Neural crest cell (in vitro differentiated cells): ENCODE measurements around the gene TPX2. TPM values are rescaled to one million over a fixed set of nuclear protein-coding genes. Genes with fewer than 3 reads are reported as not detected.

ENCODE experiments used
- DNase-seq: peaks from one replicate; pipeline ENCODE4 v3.0.0; 2021; ENCODE audit warnings: low read depth, mixed read lengths, low spot score
- H3K27ac Mint-ChIP-seq: one replicate; pipeline ENCODE4 v1.8.0; 2021; ENCODE audit warnings: mild to moderate bottlenecking, mixed read lengths; ENCODE audit not compliant: unreplicated experiment
- H3K27me3 Mint-ChIP-seq: 2 replicates; pipeline ENCODE4 v1.8.0; 2021; ENCODE audit warnings: low read depth, mild to moderate bottlenecking, mixed read lengths
- H3K36me3 Mint-ChIP-seq: 2 replicates; pipeline ENCODE4 v1.8.0; 2021; ENCODE audit warnings: low read depth, mild to moderate bottlenecking, mixed read lengths
- H3K4me1 Mint-ChIP-seq: 2 replicates; pipeline ENCODE4 v1.8.0; 2021; ENCODE audit warnings: mixed read lengths
- H3K4me3 Mint-ChIP-seq: one replicate; pipeline ENCODE4 v1.8.0; 2021; ENCODE audit warnings: mild to moderate bottlenecking, mixed read lengths
- H3K9me3 Mint-ChIP-seq: 2 replicates; pipeline ENCODE4 v1.8.0; 2021; ENCODE audit warnings: mixed read lengths
- total RNA-seq: library from RNA; stranded (reverse); gene quantifications from 2 replicates; pipeline ENCODE4 v1.2.1, GENCODE V29; 2021
- TF ChIP-seq, protein P1 (sequence below): fragments of 200-600 bp; sonication (generic); conservative IDR thresholded peaks from 2 replicates; pipeline ENCODE4 v1.5.0; 2021; ENCODE audit warnings: antibody characterized with exemption, mild to moderate bottlenecking

The TPX2 gene
- total RNA-seq, 1 donor from 2014 or later, result 208 TPM

DNA sequence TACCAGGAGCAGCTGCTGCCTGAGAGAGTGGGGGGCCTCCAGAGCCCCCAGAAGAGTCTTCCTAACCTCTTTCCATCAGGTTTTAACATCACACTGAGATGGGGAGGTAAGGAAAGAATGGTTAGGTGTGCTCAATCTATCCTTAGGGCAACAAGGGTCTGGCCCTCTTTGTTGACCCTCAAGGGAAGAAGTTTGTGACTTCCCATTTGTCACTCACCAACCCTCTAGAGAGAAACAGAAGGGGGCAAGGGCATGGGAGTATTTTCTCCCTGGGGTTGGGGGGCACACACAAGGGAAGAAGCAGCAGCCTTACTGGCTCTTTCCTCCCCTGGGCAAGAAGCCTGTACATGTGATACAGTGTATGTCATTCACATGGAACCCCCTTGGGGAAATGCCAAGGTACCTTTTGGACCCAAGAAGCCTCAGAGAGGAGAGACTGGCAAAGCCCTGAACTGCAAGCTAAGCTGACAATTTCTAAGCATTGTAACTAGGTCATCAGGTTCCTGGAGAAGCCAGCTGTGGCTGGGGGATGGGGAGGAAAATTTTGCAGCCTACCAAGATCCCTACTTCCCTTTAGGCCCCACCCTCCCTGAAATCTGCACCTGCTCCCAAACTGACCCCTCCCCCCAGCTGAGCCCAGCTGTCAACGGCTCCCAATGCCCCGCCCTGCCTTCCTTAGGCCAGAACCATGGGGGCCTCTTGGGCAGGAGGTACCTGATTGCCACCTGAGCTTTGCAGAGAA is 30.9 kb upstream of the TPX2 start:
- H3K27me3 Mint-ChIP-seq, result no peaks in the 10 kb centered on the region
- H3K4me3 Mint-ChIP-seq, result no peak overlapping the region
- H3K4me1 Mint-ChIP-seq, result peaks cover 24% of the 10 kb centered on the region
- H3K9me3 Mint-ChIP-seq, result no peaks in the 10 kb centered on the region
- peak overlapping the region; percentile 19 for H3K27ac Mint-ChIP-seq
- H3K36me3 Mint-ChIP-seq, result peaks cover 13% of the 10 kb centered on the region
- no peak for DNase-seq
- TF ChIP-seq, protein P1, sequence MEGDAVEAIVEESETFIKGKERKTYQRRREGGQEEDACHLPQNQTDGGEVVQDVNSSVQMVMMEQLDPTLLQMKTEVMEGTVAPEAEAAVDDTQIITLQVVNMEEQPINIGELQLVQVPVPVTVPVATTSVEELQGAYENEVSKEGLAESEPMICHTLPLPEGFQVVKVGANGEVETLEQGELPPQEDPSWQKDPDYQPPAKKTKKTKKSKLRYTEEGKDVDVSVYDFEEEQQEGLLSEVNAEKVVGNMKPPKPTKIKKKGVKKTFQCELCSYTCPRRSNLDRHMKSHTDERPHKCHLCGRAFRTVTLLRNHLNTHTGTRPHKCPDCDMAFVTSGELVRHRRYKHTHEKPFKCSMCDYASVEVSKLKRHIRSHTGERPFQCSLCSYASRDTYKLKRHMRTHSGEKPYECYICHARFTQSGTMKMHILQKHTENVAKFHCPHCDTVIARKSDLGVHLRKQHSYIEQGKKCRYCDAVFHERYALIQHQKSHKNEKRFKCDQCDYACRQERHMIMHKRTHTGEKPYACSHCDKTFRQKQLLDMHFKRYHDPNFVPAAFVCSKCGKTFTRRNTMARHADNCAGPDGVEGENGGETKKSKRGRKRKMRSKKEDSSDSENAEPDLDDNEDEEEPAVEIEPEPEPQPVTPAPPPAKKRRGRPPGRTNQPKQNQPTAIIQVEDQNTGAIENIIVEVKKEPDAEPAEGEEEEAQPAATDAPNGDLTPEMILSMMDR, result no peak

DNA sequence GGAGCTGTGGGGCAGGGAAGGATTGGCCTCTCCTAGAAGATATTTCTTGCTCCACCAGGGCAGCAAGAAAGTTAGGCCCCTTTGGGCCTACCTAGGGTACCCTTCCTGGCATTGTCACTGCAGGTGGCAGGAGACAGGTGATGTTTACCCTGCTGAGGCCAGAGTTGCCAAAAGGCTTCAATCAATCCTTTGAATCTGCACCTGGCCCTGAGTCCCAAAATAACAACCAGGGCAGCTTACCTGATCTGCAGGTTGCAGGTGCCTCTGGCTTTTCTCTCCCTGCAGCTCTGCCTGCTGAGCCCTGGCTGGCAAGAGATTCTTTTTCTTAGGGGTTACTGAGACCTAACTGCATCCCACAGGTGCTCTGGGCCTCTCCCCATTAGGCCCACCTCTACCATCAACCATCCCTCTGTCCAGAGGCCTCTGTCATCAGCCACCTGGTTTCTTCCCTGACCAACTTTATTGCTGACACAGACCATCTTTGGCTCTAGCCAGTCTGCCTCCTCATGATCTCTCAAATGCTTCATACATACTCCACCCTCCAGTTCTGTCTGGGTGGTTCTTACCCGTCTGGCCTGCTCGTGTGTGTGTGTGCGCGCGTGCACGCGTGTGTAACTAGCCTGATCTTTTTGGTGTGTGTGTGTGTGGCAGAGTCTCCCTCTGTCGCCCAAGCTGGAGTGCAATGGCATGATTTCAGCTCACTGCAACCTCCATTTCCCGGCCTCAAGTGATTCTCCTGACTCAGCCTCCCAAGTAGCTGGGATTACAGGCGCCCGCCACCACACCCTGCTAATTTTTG is 30.2 kb upstream of the TPX2 start:
- Mint-ChIP-seq H3K9me3 (no peaks in the 10 kb centered on the region), H3K27me3 (no peaks in the 10 kb centered on the region), H3K4me1 (peaks cover 31% of the 10 kb centered on the region), H3K27ac (no peak overlapping the region), H3K4me3 (no peak overlapping the region), H3K36me3 (peaks cover 15% of the 10 kb centered on the region)
- TF ChIP-seq, protein P1, result no peak
- no peak for DNase-seq

DNA sequence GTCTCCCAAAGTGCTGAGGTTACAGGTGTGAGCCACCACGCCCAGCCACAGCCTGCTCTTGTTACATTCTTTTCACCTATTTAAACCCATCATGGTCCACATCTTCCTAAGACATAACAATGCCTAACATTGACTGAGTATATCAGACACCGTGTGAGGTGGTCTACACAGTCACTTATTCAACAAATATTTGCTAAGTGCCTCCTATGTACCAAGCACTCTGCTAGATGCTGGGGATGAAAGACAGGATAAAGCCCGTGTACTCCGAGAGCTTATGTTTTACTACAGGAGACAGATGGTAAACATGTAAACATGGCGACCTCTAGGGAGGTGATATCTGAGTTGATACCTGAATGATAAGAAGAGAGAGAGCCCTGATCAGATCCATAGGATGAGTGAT is 29.2 kb upstream of the TPX2 start:
- Mint-ChIP-seq H3K4me3 (no peak overlapping the region), H3K9me3 (no peaks in the 10 kb centered on the region), H3K36me3 (peaks cover 16% of the 10 kb centered on the region), H3K4me1 (peaks cover 33% of the 10 kb centered on the region), H3K27me3 (no peaks in the 10 kb centered on the region), H3K27ac (no peak overlapping the region)
- DNase-seq, result no peak
- TF ChIP-seq, protein P1, result no peak

DNA sequence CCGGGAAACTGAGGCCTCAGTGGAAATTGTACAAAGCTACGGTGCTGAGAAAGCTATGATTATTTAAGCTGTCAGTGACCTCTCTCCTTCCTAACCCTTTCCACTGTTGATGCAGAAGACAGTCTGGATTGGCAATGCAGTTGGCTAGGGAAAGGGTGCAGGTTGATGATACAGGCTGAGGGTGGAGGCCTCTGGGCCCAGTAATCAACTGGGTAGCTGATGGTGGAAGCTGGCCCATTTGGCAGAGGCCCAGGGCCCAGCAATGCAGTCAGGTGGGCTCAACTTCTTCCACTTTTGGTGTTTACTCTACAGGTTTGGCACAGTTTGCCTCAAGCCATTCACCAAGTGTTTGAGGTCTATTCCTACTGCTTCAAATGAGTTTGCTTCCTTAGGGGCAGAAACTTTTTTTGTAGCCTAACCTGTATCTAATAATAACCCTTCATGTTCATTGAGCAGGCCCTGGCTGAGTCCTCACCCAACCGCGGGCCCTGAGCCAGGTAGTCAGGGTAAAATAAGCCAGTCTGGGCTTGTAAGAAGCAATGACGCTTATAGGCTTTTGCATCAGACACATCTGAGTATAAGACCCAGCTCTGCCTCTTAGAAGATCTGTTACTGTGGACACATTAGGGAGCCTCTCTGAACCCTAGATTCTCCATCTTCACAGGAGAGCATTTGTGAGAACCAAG is 28.5 kb upstream of the TPX2 start:
- TF ChIP-seq, protein P1, result no peak
- Mint-ChIP-seq H3K4me1 (peaks cover 33% of the 10 kb centered on the region), H3K27ac (no peak overlapping the region), H3K4me3 (no peak overlapping the region), H3K27me3 (no peaks in the 10 kb centered on the region), H3K9me3 (no peaks in the 10 kb centered on the region), H3K36me3 (peaks cover 19% of the 10 kb centered on the region)
- DNase-seq, result no peak

DNA sequence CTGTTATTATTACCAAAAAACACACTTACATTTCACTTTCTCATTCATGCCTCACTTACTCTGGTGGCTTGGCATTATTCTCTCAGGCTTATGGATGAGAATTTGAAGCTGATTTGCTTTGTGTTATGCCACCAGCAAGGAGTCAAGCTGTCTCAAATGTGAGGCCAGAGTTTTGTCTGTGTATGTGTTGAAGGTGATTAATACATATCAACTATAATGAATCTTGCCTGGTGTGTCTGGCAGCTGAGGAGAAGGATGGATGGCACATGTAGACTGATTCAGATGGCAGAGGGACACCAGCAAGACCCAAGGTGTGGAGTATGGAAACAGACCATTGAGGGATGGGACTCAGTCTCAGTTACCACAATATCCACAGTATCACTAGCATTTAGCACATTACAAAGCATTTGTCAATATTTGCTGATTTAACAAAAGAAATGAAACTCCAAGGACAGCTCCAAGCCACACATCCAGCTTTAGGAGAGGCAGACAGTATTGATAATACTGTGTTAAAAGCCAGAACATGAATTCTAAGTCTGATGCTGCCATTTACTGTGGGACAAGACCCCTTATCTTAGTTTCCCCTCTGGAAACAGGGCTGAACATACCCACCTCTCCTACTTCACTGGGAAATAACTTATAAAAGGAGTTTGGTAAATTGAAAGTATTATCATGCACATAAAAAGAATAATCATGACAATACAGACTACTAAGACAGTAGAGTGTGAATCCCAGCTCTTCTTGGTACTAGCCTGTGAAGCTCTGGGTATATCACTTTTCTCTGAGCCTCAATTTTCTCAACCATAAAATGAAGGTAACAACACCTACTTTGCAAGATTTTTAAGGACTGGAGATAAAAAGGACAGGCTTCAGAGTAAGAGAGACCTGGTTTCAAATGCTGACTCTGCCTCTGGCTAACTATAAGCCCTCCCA is 27.6 kb upstream of the TPX2 start:
- no peaks in the 10 kb centered on the region for H3K27me3 Mint-ChIP-seq
- peaks cover 18% of the 10 kb centered on the region for H3K36me3 Mint-ChIP-seq
- no peaks in the 10 kb centered on the region for H3K9me3 Mint-ChIP-seq
- H3K4me3 Mint-ChIP-seq, result no peak overlapping the region
- TF ChIP-seq, protein P1, result no peak
- peaks cover 37% of the 10 kb centered on the region for H3K4me1 Mint-ChIP-seq
- peak overlapping the region; percentile 8 for H3K27ac Mint-ChIP-seq
- no peak for DNase-seq
